Neutrophil (primary cell): ENCODE measurements around the gene TRIM31.
A peak's percentile ranks its signal among the peaks of the same experiment; 100 is the strongest.

Experiments used
- H3K27ac ChIP-seq: fragments of 200-600 bp; sonication (generic); 2 replicates; pipeline ENCODE4 v1.5.1; 2016; ENCODE audit warnings: mild to moderate bottlenecking, moderate library complexity
- H3K27me3 ChIP-seq: fragments of 200-600 bp; sonication (generic); 2 replicates; pipeline ENCODE4 v1.6.0; 2016; ENCODE audit warnings: mild to moderate bottlenecking
- H3K36me3 ChIP-seq: fragments of 200-600 bp; sonication (generic); 2 replicates; pipeline ENCODE4 v1.5.1; 2017
- H3K4me1 ChIP-seq, 2 experiments: fragments of 200-600 bp in 1 of 2; sonication (generic) in 1 of 2; 1 replicate in 1 of 2; 2 replicates in 1 of 2; pipeline versions ENCODE4 v1.5.1 to v1.6.1; 2013 to 2016; ENCODE audit warnings: low read depth in 1 of 2, low read length in 1 of 2, mild to moderate bottlenecking in 1 of 2, moderate library complexity in 1 of 2; ENCODE audit not compliant: control insufficient read depth in 1 of 2, insufficient read depth in 1 of 2
- H3K4me3 ChIP-seq, 2 experiments: fragments of 200-600 bp in 1 of 2; sonication (generic) in 1 of 2; 1 replicate in 1 of 2; 2 replicates in 1 of 2; pipeline ENCODE4 v1.5.1; 2013 to 2016; ENCODE audit warnings: low read depth in 1 of 2, low read length in 1 of 2, mild to moderate bottlenecking in 1 of 2, moderate library complexity in 1 of 2
- H3K9me3 ChIP-seq: fragments of 200-600 bp; sonication (generic); 2 replicates; pipeline ENCODE4 v1.5.1; 2016
- TF ChIP-seq, protein P1 (sequence below): fragments of 200-600 bp; sonication (generic); IDR thresholded peaks from 2 replicates; pipeline ENCODE4 v1.5.1; 2016; ENCODE audit warnings: antibody characterized with exemption

TRIM31 gene

DNA sequence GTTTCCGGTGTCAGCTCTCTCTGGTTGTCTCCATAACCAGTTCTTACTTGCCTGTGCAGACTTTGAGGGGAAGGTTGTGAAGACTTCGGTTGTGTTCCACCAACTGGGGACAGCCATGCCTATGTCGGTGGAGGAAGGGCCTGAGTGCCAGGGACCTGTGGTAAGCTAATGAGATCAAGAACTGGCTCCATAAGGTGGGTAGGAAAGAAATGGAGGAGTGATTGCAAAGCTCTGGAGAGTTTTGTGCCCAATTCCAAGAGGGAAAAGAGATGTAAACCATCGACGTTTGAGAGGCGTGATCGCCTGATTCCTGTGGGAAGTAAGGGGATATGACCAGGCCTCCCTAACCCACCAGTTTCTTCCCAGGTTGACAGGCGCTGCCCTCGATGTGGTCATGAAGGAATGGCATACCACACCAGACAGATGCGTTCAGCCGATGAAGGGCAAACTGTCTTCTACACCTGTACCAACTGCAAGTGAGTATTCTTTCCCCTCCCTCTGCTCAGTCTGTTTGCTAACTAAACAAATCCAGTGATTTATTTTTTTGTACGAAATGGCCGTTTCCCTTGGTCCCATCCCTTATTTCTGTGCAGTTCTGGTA is 50.9 kb downstream of the TRIM31 start:
- Histone ChIP-seq H3K27ac (peak overlapping the region; percentile 88), H3K36me3 (peaks cover 8% of the 10 kb centered on the region), H3K4me1 (peaks cover 32 to 35% of the 10 kb centered on the region in 2 experiments), H3K27me3 (no peaks in the 10 kb centered on the region), H3K9me3 (no peaks in the 10 kb centered on the region), H3K4me3 (peak overlapping the region; percentile 85 to 97)
- TF ChIP-seq, protein P1, sequence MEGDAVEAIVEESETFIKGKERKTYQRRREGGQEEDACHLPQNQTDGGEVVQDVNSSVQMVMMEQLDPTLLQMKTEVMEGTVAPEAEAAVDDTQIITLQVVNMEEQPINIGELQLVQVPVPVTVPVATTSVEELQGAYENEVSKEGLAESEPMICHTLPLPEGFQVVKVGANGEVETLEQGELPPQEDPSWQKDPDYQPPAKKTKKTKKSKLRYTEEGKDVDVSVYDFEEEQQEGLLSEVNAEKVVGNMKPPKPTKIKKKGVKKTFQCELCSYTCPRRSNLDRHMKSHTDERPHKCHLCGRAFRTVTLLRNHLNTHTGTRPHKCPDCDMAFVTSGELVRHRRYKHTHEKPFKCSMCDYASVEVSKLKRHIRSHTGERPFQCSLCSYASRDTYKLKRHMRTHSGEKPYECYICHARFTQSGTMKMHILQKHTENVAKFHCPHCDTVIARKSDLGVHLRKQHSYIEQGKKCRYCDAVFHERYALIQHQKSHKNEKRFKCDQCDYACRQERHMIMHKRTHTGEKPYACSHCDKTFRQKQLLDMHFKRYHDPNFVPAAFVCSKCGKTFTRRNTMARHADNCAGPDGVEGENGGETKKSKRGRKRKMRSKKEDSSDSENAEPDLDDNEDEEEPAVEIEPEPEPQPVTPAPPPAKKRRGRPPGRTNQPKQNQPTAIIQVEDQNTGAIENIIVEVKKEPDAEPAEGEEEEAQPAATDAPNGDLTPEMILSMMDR = no peak

DNA sequence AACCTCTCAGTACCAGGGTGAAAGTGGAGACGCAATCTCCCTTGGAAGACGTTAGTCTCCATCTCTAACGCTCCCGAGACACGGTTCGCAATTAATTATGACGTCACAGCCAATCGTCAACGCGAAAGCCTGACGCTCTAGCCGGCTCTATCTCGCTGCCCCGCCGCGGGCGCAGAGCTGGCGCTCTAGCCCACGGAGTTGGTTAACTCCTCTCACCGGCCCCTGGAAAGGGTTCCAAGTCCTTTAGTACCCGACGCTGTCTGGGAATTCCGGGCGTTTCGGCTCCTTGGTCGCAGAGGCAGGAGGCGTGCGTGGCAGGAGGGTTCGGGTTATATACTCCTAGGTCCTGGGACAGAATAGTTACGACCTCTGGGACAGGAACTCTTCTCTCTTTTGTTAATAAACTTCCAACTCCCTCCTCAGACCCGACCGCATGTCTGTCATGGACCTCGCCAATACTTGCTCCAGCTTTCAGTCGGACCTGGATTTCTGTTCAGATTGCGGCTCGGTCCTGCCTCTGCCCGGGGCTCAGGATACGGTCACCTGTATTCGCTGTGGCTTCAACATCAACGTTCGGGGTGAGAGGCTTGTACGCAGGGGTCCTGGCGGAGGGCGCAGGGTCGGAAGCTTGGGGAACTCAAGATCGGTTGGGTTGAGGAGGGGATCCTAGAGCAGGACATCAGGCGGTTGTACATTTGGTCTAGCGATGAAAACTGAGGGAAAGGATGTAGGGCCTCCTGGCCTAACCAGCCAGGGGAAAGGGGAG is 51.6 kb downstream of the TRIM31 start, which contains the start of gene POLR1H:
Gene POLR1H, plus strand, starts transcription at position 174 of the 766 bp plus-strand sequence. Its CDS starts 260 bp downstream, at position 434.
- Histone ChIP-seq H3K9me3 (no peaks in the 10 kb centered on the region), H3K27ac (peak within 1 kb of the TSS; percentile 88), H3K4me3 (peak within 1 kb of the TSS; percentile 85 to 97), H3K27me3 (no peaks in the 10 kb centered on the region), H3K36me3 (peaks cover 11% of the 10 kb centered on the region), H3K4me1 (peaks cover 29 to 33% of the 10 kb centered on the region in 2 experiments)
- TF ChIP-seq, protein P1 = peak; percentile 51

DNA sequence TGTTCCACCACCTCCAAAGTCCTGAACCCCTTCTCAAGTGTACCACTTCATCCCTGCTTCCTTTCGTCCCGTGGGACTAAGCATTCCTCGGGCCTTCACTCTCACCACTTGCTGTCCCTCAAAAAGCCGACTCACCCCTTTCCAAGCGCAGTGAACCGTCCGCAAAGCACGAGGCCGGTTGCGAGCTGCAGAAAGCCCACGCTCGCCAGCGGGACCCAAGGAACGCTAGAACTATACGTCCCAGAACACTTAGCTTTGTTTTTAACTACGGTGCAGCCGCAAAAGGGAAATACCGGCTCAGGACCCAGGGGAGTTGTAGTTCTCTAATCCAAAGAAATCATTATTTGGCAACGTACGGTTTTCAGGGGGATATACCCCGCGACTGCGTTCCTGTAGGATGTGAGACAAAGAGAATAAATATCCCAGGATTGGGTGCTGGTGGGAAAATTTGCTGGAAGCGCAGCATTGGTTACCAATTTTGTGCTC is 52.2 kb downstream of the TRIM31 start:
- Histone ChIP-seq H3K4me1 (peaks cover 23 to 26% of the 10 kb centered on the region in 2 experiments), H3K27ac (peak overlapping the region; percentile 88), H3K27me3 (no peaks in the 10 kb centered on the region), H3K4me3 (peak overlapping the region; percentile 85 to 97), H3K36me3 (peaks cover 17% of the 10 kb centered on the region), H3K9me3 (no peaks in the 10 kb centered on the region)
- TF ChIP-seq, protein P1 = no peak

DNA sequence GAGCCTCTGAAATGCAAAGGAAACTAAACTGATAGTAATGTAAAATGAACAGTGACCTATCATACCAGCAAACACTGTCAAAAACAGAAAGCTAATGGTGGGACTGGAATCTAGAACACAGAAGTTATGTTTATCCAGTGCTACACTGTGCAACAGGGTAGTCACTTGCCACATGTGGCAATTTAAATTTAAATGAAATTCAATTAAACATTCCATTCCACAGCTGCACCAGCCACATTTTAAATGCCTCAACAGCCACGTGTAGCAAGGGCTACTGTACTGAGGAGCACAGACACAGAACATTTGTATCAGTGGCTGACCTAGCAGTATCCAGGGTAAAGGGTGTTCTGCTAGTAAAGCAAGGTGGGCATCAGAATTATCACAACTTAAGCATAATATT is 57.4 kb downstream of the TRIM31 start:
- Histone ChIP-seq H3K4me1 (peaks cover 7% of the 10 kb centered on the region in 2 experiments), H3K27ac (no peak overlapping the region), H3K36me3 (peaks cover 25% of the 10 kb centered on the region), H3K4me3 (no peak overlapping the region), H3K27me3 (no peaks in the 10 kb centered on the region), H3K9me3 (no peaks in the 10 kb centered on the region)
- TF ChIP-seq, protein P1 = no peak

DNA sequence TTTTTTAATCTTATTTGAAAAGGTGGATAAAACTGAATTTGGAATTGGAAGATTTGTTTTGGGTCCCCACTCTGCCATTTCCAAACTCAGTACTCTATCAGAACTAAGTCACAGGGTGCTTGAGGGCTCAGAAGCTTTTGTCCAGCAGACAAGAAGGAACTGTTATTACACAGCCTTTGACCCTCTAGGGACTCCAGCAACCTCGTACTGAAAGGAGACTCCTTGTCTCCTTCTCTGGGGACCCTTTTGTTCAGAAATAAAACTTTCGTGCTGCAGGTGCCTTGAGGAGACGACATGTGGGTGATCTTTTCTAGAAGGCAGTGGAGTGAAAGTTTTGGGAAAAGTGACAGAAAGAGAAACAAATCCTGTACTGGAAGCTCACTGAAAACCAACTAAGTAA is 59.2 kb downstream of the TRIM31 start:
- Histone ChIP-seq H3K4me1 (no peaks in the 10 kb centered on the region), H3K27me3 (no peaks in the 10 kb centered on the region), H3K4me3 (no peak overlapping the region), H3K36me3 (peaks cover 25% of the 10 kb centered on the region), H3K9me3 (no peaks in the 10 kb centered on the region), H3K27ac (no peak overlapping the region)
- TF ChIP-seq, protein P1 = no peak
